SK-N-DZ (cell line): ENCODE results near the gene CSAD.
A peak's percentile ranks its signal among the peaks of the same experiment; 100 is the strongest.

Source experiments
- DNase-seq: peaks from one replicate; pipeline ENCODE4 v3.0.0-alpha.2; 2015; ENCODE audit warnings: low spot score

The CSAD gene

DNA sequence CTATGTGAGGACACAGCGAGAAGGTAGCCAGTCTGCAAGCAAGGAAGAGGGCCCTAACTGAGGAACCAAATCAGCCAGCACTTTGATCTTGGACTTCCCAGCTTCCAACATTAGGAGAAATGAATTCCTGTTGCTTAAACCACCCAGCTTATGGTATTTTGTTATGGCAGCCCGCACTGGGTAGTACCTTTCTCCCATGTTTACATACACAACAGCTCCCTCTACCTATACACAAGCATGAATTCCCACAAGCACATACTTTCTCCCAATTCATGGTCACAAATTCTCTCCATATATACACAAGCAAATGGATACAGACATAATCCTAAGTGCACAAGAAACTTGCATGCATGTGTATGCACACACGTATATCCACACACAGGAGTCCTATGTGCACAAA lies 19.0 kb upstream of the CSAD start:
- no peak for DNase-seq

DNA sequence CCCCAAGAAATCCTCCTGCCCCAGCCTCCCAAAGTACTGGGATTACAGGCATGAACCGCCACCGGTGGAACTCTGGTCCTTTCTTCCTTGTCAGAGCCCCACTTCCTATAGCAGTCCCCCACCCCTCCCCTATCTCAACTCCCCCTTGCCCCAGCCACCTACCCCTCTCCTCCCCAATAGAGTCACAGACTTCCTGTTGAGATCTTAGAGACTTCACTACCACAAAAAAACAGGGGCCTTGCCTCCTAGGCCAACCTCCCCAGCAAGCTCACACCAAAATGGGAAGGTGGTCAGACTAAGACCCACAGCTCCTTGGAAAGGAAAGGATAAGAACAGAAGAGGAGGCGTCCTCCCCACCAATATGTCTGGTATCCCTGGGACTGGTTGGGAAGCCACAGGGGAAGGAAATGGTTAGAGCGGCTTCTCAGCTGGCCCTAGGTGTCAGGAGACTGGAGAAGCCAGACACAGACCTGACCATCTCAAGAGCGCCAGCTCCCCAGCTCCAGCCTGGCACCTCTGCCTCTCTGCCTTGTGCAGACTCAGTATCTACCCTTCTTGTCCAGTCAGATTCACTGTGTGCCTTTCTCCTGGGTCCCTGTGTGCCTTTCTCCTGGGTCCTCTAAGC lies 17.9 kb upstream of the CSAD start:
- no peak for DNase-seq

DNA sequence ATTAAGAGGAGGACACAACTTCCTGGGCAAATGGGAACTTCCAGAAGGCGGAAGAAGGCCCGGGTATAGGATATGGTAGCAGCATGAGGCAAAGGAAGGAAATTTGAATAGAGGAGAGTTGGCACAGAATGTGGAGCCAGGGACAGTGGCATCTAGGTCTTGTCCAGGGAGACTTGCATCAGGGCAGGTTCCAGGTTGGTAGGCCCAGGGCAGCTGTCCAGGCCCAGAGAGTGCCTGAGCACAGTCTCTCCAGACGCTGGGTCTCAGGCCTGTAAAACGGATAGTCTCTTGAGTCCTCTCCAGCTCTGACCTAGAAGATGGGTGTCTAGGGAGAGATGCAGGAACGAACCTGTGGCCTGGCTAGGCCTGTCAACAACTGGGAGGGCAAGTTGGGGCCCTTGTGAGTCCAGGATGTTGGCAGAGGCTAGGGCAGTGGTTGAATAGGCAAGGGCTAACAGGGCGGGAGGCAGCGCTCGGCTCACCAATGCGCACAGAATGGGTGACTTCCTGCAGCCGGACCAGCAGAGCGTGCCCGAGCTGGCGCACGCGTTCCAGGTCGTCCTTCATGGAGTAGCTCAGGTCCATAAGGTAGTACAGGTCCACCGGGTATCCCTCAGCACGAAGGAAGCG lies 16.4 kb upstream of the CSAD start:
- no peak for DNase-seq

DNA sequence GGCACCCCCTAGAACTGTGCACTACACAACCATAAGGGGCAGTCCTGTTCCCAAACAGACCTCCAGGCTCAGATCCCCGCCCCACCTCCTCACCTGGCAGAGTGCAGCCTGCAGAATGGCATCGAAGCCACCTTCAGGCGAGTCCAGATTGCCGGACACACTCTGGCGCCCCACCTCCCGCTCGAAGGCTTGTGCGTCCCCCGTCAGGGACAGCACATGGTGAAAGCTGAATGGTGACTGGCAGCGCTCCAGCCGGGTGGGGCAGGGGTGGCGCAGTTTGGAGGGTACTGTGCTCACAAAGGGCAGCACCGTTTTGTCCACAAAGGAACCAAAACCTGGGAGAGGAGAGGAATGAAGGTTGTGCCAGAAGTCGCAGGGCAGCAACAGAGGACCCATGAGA lies 15.8 kb upstream of the CSAD start:
- no peak for DNase-seq

DNA sequence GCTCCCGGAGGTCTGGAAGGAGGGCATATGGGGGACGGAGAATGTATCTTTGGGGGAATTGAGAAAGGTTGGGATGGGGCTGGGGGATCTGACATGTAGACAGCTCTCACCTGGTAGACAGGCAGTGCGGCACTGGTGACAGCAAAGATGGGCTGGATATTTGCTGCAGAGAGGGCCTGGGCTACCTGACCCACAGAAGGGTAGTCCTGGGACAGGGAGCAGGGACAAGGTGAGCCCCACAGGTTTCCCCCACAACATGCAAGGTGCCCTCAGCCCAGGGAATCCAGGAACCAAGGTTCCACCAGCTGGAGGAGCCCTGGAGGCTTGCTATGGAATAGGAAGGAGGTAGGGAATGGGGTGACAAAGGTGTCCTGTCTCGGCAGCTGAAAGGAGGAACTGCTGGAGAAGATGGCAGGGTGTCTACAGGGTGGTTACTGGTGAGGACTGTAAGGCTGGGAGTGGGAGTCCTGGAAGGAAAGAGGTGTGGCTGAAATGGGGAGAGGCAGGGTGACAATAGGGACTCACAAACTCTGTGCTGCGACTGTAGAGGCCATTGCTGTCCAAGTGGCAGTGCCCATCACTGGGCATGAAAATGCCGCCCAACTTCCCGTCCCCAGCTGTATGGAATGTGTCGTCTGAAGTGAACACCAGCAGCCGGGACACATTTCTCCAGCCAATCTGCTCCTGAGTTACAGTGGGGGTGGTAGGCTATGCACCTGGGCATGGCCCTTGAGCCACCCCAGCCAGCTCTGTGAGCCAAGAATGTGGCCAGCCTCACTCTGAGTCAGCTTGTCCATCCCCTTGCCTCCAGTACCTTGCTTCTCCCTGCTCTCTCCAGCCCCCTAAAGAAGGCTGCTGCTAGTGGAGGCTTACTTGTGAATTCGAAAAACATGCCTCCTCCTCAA lies 15.0 kb upstream of the CSAD start:
- no peak for DNase-seq

DNA sequence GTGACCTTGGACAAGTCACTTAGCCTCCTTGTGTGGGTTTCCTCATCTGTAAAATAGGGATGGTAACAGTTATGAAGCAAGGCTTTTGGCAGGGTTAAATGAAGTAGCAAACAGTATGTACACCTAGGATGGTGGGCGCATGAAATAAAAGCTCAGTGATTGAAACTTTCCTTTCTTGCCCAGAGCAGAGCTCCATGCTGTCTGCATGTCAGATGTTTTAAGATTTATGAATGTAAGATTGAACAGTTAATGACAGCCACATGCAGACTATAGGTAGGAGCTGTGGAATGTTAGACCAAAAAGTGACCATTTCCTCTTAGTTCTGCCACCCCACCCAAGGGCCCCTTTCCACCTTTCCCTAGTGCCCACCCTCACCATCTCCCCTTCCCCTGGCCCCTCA lies 14.2 kb upstream of the CSAD start:
- no peak for DNase-seq

DNA sequence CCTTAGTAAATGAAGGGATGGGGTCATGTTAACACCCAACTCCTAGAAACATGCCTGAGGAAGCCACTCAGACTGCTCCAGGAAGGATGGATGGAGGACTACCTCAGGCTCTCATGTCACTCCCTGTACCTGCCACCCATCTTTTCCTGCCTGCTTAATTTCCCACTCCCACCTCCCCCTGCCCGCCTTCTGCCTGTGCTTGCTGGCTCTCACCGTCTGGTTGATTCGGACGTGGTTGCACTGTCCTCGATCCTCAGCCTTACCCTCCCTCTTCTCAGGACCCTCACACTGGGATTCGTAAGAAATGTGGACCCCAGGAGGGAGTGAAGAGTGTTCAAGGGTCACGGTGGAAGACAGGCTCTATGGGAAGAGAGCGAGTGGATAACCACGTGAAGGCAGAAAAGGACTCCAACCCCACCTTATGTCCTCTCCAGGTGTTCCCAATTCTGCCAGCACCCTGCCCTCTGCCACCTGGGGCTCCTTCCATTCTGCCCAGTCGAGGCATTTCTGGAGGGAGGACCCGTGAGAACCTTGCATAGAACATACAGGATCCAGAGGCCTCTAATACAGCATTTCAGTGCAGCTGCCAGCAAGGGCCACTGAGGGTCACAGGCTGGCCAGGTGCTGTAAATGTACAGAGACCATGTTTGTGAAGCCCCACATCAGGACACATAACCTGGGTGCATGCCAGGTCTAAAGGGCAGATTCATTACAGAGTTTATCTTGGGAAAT lies 13.4 kb upstream of the CSAD start:
- no peak for DNase-seq

DNA sequence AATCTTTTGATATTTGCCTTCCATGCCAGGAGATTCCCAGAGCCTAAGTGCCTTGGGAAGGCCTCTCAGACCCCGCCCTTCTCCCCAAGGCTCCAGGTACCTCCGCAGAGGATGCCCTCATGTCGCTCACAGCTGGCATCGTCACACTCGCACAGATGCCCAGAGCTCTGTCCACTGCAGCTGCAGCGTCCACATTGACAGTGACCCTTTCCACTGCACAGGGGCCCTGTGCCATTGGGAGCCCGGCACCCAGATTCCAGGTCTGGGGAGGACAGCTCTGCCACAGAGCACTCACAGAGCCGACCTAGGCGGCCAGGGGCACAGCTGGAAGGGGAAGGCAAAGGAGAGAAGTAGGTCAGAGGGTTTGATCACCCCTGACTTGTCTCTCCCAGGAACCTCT lies 12.3 kb upstream of the CSAD start:
- DNase-seq: no peak

DNA sequence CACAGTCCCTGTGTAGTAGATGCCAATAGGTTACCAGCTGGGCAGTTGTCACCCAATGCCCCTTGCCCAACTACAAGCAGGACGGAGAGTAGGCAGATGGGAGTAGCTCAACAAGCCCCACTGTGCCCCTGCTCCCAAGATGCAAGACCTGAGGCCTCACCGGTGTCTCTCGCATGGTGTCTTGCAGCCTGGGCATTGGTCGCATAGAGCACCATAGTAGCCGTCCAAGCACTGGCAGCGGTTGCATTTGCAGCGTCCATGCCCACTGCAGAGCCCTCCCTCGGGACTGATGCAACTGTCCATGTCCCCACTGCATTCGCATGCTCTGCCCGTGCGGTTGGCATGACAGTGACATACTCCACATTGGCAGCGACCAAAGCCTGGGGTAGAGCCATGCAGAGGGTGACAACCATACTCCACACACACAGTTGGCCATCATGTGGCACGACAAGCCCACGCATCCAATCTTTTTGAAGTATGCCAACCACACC lies 11.9 kb upstream of the CSAD start:
- no peak for DNase-seq

DNA sequence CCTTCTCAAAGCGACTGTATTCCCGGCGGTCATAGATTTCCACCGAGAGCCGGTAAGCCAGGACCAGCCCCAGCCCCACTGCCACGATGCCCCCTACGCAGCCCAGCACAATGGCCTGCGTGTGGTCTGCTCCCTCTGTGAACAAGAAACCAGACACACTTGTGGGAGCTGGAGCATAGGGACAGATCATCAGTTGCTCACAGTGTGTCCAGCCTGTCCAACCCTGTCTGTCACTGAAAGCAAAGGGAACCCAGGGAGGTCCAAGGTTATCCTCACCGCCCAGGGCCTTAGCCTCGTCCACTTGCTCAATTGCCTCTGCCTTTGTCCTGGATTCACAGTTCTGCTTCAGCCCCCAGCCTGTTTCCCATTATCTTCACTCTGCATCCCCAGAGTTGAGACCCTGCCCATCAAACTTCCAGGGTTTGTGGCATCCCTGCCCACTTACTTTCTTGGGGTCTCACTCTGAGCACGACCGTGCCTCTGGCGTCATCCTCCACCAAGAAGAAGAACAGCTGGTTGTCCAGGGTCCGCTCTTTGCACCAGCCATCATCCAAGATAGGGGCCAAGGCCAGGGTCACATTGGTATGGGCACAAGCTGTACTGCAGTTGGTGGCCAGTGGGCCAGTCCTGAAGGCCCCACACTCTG lies 11.3 kb upstream of the CSAD start:
- DNase-seq: no peak

DNA sequence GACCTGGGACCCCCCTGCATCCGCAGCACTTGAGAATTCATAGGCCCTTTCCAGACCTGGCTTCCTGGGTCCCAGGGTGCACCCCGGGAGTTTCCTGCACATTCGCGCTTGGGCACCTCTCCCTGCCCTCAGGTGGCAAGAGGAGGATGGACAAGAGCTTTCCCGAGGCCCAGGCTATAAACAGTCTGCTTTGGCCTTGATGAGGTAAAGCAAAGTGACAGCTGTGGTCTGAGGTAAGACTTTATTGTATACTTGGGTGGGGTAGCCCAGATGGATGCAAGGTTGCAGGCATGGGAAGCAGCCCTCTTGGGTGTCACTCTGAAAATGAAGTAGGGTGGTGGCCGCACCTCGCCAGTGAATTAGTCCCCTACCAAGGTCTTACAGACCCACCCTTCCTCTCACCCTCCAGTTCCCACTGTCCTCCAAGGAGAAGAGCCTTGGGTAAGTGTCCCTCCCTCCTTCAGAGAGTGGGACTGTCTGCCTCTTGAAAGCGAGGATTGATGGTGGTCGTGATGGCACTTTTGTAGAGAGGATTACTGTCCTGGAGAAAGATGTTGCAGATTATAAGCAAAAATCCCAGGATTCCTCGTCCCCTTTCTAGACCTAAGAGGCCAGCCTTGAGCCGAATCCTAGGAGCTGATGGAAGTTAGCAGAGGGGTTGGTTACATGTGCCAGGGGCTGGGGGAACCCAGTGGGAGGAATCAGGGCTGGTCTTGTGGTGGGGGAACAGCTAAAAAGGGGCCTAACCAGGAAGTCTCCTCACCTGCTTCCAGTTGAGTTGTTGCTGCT lies 10.6 kb upstream of the CSAD start:
- DNase-seq: no peak

DNA sequence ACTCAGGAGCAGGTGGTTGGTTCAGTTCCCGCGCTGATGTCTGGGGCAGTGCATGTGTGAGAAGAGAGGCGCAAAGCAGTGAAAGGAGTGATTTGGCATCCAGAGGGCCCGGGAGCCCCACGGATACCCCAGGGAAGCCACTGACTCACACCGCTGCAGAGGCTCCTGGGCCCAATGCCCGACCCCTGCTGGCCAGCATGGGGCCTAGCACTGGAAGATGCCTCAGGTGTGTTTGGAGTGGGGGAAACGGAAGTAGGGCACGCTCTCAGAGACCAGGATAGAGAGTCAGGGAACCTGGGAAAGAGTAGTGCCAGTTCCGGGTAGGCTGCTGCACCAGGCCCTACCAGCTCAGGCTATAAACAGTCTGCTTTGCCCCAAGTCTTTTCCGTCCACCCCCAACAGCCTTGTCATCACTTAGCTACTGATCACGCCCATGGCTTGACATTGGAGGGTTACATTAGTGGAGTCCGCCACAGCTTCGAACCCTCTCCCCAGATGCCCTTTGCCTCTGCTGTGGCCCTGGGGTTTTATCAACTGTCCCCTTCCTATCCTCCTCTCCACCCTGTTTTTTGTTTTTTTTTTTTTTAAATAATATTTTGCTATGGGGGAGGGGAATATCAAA lies 9.5 kb upstream of the CSAD start:
- DNase-seq: peak; percentile 52

DNA sequence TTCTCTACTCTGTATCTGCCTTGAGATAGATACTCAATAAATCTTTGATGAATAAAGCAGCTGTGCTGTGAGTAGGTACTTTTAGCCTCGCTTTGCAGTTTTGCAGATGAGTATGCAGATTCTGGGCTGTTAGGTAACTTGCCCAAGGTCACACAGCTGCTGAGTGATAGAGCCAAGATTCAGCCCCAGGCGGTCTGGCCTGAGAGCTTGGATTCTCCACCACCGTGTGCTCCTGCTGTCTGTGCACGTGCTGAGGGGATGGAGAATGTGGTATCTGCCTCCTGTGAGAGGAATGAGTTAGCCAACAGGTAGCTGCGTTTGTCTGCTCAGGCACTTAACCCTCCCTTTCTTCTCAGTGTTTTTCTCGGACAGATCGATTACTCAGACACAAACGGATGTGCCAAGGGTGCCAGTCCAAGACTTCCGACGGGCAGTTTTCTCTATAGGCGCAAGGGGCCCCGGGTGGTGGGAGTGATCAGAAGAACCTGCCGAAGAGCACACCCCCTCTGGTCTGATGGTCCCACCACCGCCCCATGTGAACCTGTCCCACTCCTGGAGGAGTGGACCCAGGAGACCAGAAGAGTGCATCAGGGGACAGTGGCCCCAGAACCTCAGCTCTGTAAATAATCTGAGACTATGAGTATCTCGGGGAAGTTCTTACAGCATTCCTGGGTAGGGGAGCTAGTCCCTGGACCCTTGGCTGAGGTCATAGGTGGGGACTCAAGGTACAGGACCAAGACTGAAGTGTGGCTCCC lies 6.6 kb upstream of the CSAD start:
- no peak for DNase-seq

DNA sequence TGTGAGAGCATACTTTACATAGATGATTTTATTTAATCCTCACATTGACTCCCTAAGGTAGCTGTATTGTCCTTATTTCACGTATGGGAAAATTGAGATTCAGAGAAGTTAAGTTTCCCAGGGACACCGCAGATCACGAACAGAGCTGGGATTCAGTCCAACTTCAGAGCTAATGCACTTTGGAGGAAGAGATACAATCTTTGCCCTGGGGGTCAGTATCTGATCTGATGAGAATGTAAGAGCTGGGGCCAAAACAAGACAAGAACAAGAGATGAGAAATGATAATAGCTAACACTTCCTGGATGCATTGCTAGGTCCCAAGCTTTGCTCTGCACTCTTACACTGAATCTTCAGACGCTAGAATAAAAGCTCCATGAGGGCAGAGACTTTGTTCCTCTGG lies 6.0 kb upstream of the CSAD start:
- DNase-seq: no peak

DNA sequence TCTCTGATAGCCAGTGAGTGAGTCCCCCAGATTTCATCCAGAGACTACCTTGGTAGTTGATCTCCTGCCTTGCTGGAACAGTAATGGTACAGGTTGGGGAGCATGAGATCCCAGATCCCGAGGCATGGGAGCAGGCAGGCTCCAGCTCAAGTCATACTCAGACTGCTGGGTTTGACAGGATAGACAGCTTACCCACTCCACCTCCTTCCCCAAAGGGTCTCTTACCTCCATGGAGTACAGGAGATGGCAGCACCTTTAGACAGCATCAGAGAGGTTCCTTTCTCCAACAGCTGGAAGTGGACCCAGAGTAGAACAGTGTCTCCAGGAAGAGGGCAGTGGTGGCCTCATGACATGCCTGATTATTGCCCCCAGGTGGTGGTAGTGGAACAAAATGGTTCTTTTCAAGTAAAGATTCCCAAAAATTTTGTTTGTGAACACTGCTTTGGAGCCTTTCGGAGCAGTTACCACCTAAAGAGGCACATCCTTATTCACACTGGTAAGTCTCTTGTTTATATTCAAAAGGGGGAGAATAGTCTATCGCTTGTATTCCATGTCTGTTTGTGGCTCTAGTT lies 4.9 kb upstream of the CSAD start:
- no peak for DNase-seq

DNA sequence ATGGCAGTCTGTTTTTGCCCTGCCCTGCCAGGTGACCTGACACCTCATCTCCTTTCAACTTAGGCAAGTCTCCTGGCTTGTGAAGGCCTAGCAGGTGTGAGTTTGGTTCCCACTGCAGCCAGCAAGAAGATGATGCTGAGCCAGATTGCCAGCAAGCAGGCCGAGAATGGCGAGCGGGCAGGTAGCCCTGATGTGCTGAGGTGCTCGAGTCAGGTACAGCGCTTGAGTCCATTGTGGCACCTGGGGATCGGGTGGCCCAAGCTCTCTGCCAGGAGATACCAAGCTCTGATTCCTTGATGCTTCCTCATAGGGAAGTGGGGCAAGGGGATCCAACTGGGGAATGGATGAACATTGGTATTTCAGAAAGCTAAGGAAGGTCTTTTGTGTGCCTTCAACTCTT lies 4.1 kb upstream of the CSAD start:
- no peak for DNase-seq

DNA sequence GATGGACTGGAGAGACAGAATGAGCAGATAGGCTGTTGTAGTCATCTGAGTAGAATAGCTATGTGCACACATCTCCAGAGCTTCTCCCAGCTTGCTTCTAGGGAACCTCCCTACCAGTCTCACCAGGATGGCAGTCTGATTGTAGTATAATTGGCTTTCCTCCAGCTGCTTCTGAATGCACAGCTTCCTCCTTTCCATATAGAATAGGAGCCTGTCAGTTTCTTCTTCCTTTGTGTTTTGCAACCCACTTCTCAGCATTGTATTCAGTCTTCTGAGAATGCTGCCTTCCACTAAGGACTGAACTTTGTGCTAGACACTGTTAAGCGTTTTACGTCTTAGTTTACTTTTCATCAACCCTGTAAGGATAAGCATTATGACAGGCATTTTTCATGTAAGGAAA lies 2.2 kb upstream of the CSAD start:
- no peak for DNase-seq

DNA sequence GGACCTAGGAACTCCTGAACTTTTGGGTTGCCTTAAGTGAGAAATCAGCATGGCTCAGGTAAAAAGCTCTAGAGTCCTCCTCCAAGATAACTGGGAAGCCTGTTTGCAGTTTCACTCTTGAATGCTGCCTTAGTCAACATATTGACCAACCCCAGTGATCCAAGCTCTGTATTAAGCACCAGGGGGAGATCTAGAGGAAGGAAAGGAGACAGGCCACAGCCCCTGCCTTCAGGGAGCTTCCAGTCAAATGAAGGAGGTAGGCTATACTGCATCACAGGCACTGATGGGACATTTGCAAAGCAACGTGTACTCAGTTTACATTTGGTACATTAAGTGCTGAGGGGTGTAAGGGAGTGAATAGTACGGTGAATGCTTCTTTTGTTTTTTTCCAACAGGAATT lies 1.2 kb upstream of the CSAD start:
- DNase-seq: no peak
